Measurements from ENCODE around the gene CCDC33. TPM values are rescaled to one million over a fixed set of nuclear protein-coding genes. Genes with fewer than 3 reads are reported as not detected.

The CCDC33 gene
- total and polyA plus RNA-seq, 2 donors (not counting 3 experiments of a cell fraction or from before 2014, with no cell fraction given) = not detected

- H4K20me1 ChIP-seq (replicated peaks; ENCODE audit: control insufficient read depth, extremely low read depth, insufficient read depth, low read length) = no peaks in the 10 kb centered on the region
- ChIA-PET CTCF (no interaction called here), POLR2A (no interaction called here)
- no peaks in the 10 kb centered on the region for H3K4me1 ChIP-seq (ENCODE audit: control insufficient read depth, extremely low read depth, insufficient read depth, low read length)
- no peaks in the 10 kb centered on the region for H3K36me3 ChIP-seq (ENCODE audit: control insufficient read depth in 2 of 2, extremely low read depth in 1 of 2, insufficient read depth in 2 of 2, low read length in 2 of 2)
- no peaks in the 10 kb centered on the region for H3K27me3 ChIP-seq (ENCODE audit: control insufficient read depth in 2 of 2, insufficient read depth in 2 of 2, low read length in 2 of 2)
- intact Hi-C loops (cut with micrococcal nuclease) (no loop called here), dilution Hi-C loops (cut with MboI; ENCODE audit: extremely low pct_ligation_motif_present, low sequenced_read_pairs) (no loop called here)
- no peaks in the 10 kb centered on the region for H3K9me1 ChIP-seq (replicated peaks; ENCODE audit: control insufficient read depth, extremely low read depth, insufficient read depth, low read length)
- TF ChIP-seq FOS (IDR thresholded peaks at IDR 0.05; ENCODE audit: borderline replicate concordance, insufficient read depth, low read length) (no peak), CTCF (IDR thresholded peaks at IDR 0.05; ENCODE audit: extremely low read depth in 1 of 2, insufficient read depth in 1 of 2, low read depth in 1 of 2, low read length in 2 of 2) (no peak), MAX (IDR thresholded peaks at IDR 0.05; ENCODE audit: insufficient read depth, insufficient read length) (no peak), MYC (IDR thresholded peaks at IDR 0.05; ENCODE audit: low read depth, low read length) (no peak), EZH2 (IDR thresholded peaks at IDR 0.05; ENCODE audit: borderline replicate concordance, low read depth, low read length, severe bottlenecking) (no peak), GATA2 (IDR thresholded peaks at IDR 0.05; ENCODE audit: insufficient read depth, insufficient read length, low read depth, low read length) (no peak), POLR2AphosphoS5 (IDR thresholded peaks at IDR 0.05; ENCODE audit: insufficient read depth, low read depth, low read length) (no peak), JUN (IDR thresholded peaks at IDR 0.05; ENCODE audit: borderline replicate concordance, insufficient read depth, insufficient read length, low read depth) (no peak), POLR2A (IDR thresholded peaks at IDR 0.05; ENCODE audit: low read depth, low read length) (no peak)
- no TSS peak for BruUV-seq (replicated peaks)
- FAIRE-seq (no peak), DNase-seq (ENCODE audit: low read depth, low spot score) (no peak)
- H3K9me3 ChIP-seq (replicated peaks; ENCODE audit: control insufficient read depth, insufficient read depth, low read length) = no peaks in the 10 kb centered on the region
- no peak overlapping the region for H3K4me2 ChIP-seq (ENCODE audit: insufficient read depth, low read length)
- no peak overlapping the region for H3K4me3 ChIP-seq (replicated peaks in 1 of 3; ENCODE audit: insufficient read depth in 1 of 3, low read depth in 1 of 3, low read length in 3 of 3)
- H3K9ac ChIP-seq (replicated peaks; ENCODE audit: extremely low read depth, insufficient read depth, low read length) = no peak overlapping the region
- no peak overlapping the region for H3K27ac ChIP-seq (ENCODE audit: insufficient read depth, low read depth, low read length)
- H3K79me2 ChIP-seq (ENCODE audit: control insufficient read depth, insufficient read depth, low read length) = no peaks in the 10 kb centered on the region
- no peak overlapping the region for H2AFZ ChIP-seq (ENCODE audit: low read depth, low read length)
Observed at GRCh38 chr15:74261685-74262084, 25.6 kb downstream of the CCDC33 start.

Measured in endothelial cell of umbilical vein (primary cell).